Liver (tissue), 9 donors: Measurements from ENCODE around the gene ERVW-1. TPM values are rescaled to one million over a fixed set of nuclear protein-coding genes. Genes with fewer than 3 reads are reported as not detected.

Experiments used
- DNase-seq: peaks from one replicate; pipeline ENCODE4 v3.0.0-alpha.2; 2017; ENCODE audit warnings: low spot score
- H3K27ac ChIP-seq, 2 donors: one replicate each; pipeline ENCODE4 v1.7.0; 2013; ENCODE audit warnings: inconsistent platforms in 2 of 2, low read length in 2 of 2, control low read depth in 1 of 2, low read depth in 1 of 2, mild to moderate bottlenecking in 1 of 2
- H3K27me3 ChIP-seq, 4 donors: one replicate each; pipeline versions ENCODE4 v1.6.1 to v1.7.0; 2013; ENCODE audit warnings: low read length in 3 of 4, inconsistent platforms in 1 of 4, mild to moderate bottlenecking in 1 of 4, moderate library complexity in 1 of 4; ENCODE audit not compliant: control insufficient read depth in 4 of 4, insufficient read depth in 4 of 4
- H3K36me3 ChIP-seq, 4 donors: one replicate each; pipeline versions ENCODE4 v1.6.1 to v1.7.0; 2013; ENCODE audit warnings: low read length in 3 of 4, mild to moderate bottlenecking in 3 of 4, low read depth in 1 of 4, moderate library complexity in 1 of 4; ENCODE audit not compliant: control insufficient read depth in 4 of 4, insufficient read depth in 3 of 4
- H3K4me1 ChIP-seq, 4 donors: one replicate each; pipeline versions ENCODE4 v1.6.1 to v1.7.0; 2013; ENCODE audit warnings: low read length in 3 of 4, mild to moderate bottlenecking in 3 of 4, moderate library complexity in 1 of 4; ENCODE audit not compliant: control insufficient read depth in 4 of 4, insufficient read depth in 4 of 4
- H3K4me3 ChIP-seq, 3 donors: one replicate each; pipeline versions ENCODE4 v1.6.1 to v1.7.0; 2013; ENCODE audit warnings: low read length in 3 of 3, control low read depth in 1 of 3, low read depth in 1 of 3, mild to moderate bottlenecking in 1 of 3
- H3K9ac ChIP-seq, 2 donors: one replicate each; pipeline ENCODE4 v1.7.0; 2013; ENCODE audit warnings: low read length in 2 of 2, mild to moderate bottlenecking in 2 of 2, moderate library complexity in 2 of 2, control low read depth in 1 of 2, low read depth in 1 of 2
- H3K9me3 ChIP-seq, 4 donors: one replicate each; pipeline versions ENCODE4 v1.6.1 to v1.7.0; 2013; ENCODE audit warnings: low read length in 3 of 4; ENCODE audit not compliant: control insufficient read depth in 4 of 4
- EGR1 ChIP-seq, 2 donors: IDR thresholded peaks; 2 replicates each; pipeline ENCODE4 v1.6.1; 2016 to 2018; ENCODE audit warnings: antibody characterized with exemption in 2 of 2, low read depth in 2 of 2
- FOXA2 ChIP-seq: IDR thresholded peaks from 2 replicates; pipeline ENCODE4 v1.6.1; 2016; ENCODE audit warnings: antibody characterized with exemption
- HNF4A ChIP-seq, 2 donors: conservative IDR thresholded peaks; 2 replicates each; pipeline ENCODE4 v1.6.1; 2016; ENCODE audit warnings: antibody characterized with exemption in 2 of 2, mild to moderate bottlenecking in 2 of 2
- JUND ChIP-seq, 2 donors: IDR thresholded peaks; 2 replicates each; pipeline ENCODE4 v1.6.1; 2016; ENCODE audit warnings: antibody characterized with exemption in 2 of 2
- MAX ChIP-seq: IDR thresholded peaks from 2 replicates; pipeline ENCODE4 v1.6.1; 2016; ENCODE audit warnings: antibody characterized with exemption
- RXRA ChIP-seq, 2 donors: IDR thresholded peaks; 2 replicates each; pipeline ENCODE4 v1.6.1; 2017 to 2018; ENCODE audit warnings: antibody characterized with exemption in 2 of 2, mild to moderate bottlenecking in 1 of 2
- TAF1 ChIP-seq: conservative IDR thresholded peaks from 2 replicates; pipeline ENCODE4 v1.6.1; 2016; ENCODE audit warnings: antibody characterized with exemption, mild to moderate bottlenecking
- ZBTB33 ChIP-seq: IDR thresholded peaks from 2 replicates; pipeline ENCODE4 v1.6.1; 2016; ENCODE audit warnings: antibody characterized with exemption
- WGBS: extraction: QIAGEN DNeasy Blood & Tissue Kit; methylation state at CpG from one replicate; pipeline ENCODE4 v1.1.7; 2013; 5-methylcytosine and 5-hydroxymethylcytosine counted together
- polyA plus RNA-seq, 2 donors: library from polyadenylated mRNA; stranded (reverse) in 1 of 2; unstranded in 1 of 2; fragments of 200-250 nt in 1 of 2; fragments of >200 nt in 1 of 2; fragmentation: Nextera tagmentation in 1 of 2; extraction: Ambion mirVana in 1 of 2; gene quantifications; one replicate each; pipeline versions ENCODE4 v1.2.1 to v1.2.3, GENCODE V29; 2013 to 2015
- total RNA-seq, 2 donors: library from RNA; depleted of rRNA; stranded (reverse); fragments of >200 nt; gene quantifications; one replicate each; pipeline ENCODE4 v1.2.3, GENCODE V29; 2014
- TF ChIP-seq, protein P1 (sequence below): IDR thresholded peaks from 2 replicates; pipeline ENCODE4 v1.6.1; 2016; ENCODE audit warnings: antibody characterized with exemption, mild to moderate bottlenecking
- TF ChIP-seq, protein P2 (sequence below): IDR thresholded peaks from 2 replicates; pipeline ENCODE4 v1.6.1; 2016; ENCODE audit warnings: antibody characterized with exemption
- donor health status: healthy.
- donor health status: healthy.
- donor health status: healthy.
- donor health status: healthy.
- donor health status: healthy.

Gene ERVW-1
- total and polyA plus RNA-seq, 4 donors = 0.19 TPM; not detected in 3

DNA sequence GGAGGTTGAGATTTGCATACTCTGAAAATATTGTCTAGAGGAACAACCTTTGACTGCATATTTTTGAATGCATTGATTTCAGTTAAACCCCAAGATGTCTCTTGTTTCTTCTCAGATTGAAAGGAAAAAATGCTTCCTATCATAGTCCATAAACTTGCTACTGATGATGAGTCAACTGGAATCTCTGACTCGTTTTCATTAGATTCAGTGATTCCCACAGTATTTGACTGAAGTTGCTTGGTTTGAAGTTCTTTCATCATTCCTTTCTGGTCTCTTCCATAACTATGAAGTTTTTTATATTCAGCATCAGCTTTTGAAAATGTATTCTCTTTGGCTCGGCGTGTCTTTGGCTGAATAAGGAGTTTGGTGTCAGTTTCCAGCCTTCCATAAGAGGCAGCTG is 39.9 kb upstream of the ERVW-1 start:
- peaks cover 3 to 20% (median 13%) of the 10 kb centered on the region in 4 donors for H3K36me3 ChIP-seq
- WGBS = 94% methylated on average over 3 of the region's 3 CpGs

DNA sequence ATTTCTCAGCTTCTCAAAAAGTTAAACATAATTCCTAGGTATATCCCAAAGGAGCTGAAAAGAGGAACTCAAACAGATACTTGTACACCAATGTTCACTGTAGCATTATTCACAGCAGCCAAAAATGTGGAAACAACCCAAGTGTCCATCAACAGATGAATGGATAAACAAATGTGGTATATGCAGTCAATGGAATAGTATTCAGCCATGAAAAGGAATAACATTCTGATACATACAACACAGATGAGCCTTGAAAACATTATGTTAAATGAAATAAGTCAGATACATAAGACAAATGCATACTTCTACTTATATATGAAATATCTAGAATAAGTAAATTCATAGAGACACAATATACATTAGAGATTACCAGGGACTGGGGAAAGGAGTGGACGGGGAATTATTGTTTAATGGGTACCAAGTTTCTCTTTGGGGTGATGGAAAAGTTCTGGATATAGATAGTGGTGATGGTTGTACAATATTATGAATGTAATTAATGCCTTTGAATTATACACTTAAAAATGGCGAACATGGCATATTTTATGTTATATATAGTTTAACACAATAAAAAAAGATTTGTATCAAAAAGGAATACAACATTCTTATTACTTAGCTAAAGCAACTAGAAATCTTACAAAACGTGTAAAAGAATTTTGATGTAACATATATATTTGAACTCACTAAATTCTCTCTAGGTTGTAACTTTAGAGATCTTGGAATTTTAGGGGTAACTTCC is 35.6 kb upstream of the ERVW-1 start:
- no peak for TF ChIP-seq JUND (IDR thresholded peaks at IDR 0.05)
- no peak for TF ChIP-seq MAX
- no peak for TF ChIP-seq EGR1 (IDR thresholded peaks at IDR 0.05; ENCODE audit: low read depth in 2 of 2)
- TF ChIP-seq TAF1 = no peak
- no peak for TF ChIP-seq ZBTB33
- TF ChIP-seq, protein P1, sequence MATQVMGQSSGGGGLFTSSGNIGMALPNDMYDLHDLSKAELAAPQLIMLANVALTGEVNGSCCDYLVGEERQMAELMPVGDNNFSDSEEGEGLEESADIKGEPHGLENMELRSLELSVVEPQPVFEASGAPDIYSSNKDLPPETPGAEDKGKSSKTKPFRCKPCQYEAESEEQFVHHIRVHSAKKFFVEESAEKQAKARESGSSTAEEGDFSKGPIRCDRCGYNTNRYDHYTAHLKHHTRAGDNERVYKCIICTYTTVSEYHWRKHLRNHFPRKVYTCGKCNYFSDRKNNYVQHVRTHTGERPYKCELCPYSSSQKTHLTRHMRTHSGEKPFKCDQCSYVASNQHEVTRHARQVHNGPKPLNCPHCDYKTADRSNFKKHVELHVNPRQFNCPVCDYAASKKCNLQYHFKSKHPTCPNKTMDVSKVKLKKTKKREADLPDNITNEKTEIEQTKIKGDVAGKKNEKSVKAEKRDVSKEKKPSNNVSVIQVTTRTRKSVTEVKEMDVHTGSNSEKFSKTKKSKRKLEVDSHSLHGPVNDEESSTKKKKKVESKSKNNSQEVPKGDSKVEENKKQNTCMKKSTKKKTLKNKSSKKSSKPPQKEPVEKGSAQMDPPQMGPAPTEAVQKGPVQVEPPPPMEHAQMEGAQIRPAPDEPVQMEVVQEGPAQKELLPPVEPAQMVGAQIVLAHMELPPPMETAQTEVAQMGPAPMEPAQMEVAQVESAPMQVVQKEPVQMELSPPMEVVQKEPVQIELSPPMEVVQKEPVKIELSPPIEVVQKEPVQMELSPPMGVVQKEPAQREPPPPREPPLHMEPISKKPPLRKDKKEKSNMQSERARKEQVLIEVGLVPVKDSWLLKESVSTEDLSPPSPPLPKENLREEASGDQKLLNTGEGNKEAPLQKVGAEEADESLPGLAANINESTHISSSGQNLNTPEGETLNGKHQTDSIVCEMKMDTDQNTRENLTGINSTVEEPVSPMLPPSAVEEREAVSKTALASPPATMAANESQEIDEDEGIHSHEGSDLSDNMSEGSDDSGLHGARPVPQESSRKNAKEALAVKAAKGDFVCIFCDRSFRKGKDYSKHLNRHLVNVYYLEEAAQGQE = no peak
- TF ChIP-seq, protein P2, sequence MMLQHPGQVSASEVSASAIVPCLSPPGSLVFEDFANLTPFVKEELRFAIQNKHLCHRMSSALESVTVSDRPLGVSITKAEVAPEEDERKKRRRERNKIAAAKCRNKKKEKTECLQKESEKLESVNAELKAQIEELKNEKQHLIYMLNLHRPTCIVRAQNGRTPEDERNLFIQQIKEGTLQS = no peak
- WGBS = 61% methylated on average over 3 of the region's 3 CpGs
- Histone ChIP-seq H3K27me3 (no peaks in the 10 kb centered on the region), H3K9ac (no peak overlapping the region), H3K4me3 (no peak overlapping the region), H3K27ac (no peak overlapping the region), H3K9me3 (no peaks in the 10 kb centered on the region), H3K4me1 (no peaks in the 10 kb centered on the region), H3K36me3 (peaks cover 5 to 17% (median 13%) of the 10 kb centered on the region in 4 donors)
- DNase-seq = no peak

More for the DNA sequence above, 39.9 kb upstream of the ERVW-1 start:
- H3K4me3 ChIP-seq = no peak overlapping the region
- DNase-seq = no peak
- H3K27me3 ChIP-seq = no peaks in the 10 kb centered on the region
- H3K9ac ChIP-seq = no peak overlapping the region
- H3K9me3 ChIP-seq = no peaks in the 10 kb centered on the region
- no peak overlapping the region for H3K27ac ChIP-seq
- no peak for TF ChIP-seq ZBTB33
- TF ChIP-seq FOXA2 = no peak
- TF ChIP-seq JUND (IDR thresholded peaks at IDR 0.05) = no peak
- TF ChIP-seq, protein P1 = no peak
- TF ChIP-seq HNF4A (conservative IDR thresholded peaks at IDR 0.05) = no peak
- no peak for TF ChIP-seq MAX
- no peak for TF ChIP-seq TAF1
- TF ChIP-seq EGR1 (IDR thresholded peaks at IDR 0.05; ENCODE audit: low read depth in 2 of 2) = no peak
- no peak for TF ChIP-seq RXRA (IDR thresholded peaks at IDR 0.05)
- H3K4me1 ChIP-seq = no peaks in the 10 kb centered on the region
